Measurements from ENCODE around the gene CHP2.
"Not testable (repeated sequence)": the region's sequence is repeated elsewhere in the genome, so short reads cannot be mapped to it uniquely, and the experiment has no call there.

CHP2 gene

GRCh38 chr16:23754594-23755483 is at the start of gene CHP2:
Gene CHP2, plus strand, starts transcription at chr16:23755026. Its CDS starts 24 bp downstream, at chr16:23755050.
- no peak for DNase-seq (ENCODE audit: low read depth in 2 of 2)

GRCh38 chr16:23705517-23705902 is 49.3 kb upstream of the CHP2 start:
- DNase-seq (ENCODE audit: low read depth in 2 of 2), result no peak

GRCh38 chr16:23706439-23706838 is 48.4 kb upstream of the CHP2 start:
- DNase-seq (ENCODE audit: low read depth in 2 of 2), result no peak

- DNase-seq (ENCODE audit: low read depth in 2 of 2), result no peak
These were observed 45.3 kb upstream of the CHP2 start for GRCh38 chr16:23709536-23709935.

- no peak for DNase-seq (ENCODE audit: low read depth in 2 of 2)
These were observed 44.8 kb upstream of the CHP2 start for GRCh38 chr16:23710008-23710407.

GRCh38 chr16:23710504-23710903 is 44.3 kb upstream of the CHP2 start:
- no peak for DNase-seq (ENCODE audit: low read depth in 2 of 2)

- DNase-seq (ENCODE audit: low read depth in 2 of 2), result no peak
These were observed 43.0 kb upstream of the CHP2 start for GRCh38 chr16:23711785-23712184.

- no peak for DNase-seq (ENCODE audit: low read depth in 2 of 2)
These were observed 41.9 kb upstream of the CHP2 start, which contains the start of gene ERN2 for GRCh38 chr16:23712976-23713375. Gene ERN2, minus strand, starts transcription at chr16:23713222. Its CDS starts 35 bp downstream, at chr16:23713187.

GRCh38 chr16:23716484-23716883 is 38.3 kb upstream of the CHP2 start:
- no peak for DNase-seq (ENCODE audit: low read depth in 2 of 2)

- DNase-seq (ENCODE audit: low read depth in 2 of 2), result not testable (repeated sequence)
These were observed 32.1 kb upstream of the CHP2 start for GRCh38 chr16:23722613-23723240.

- no peak for DNase-seq (ENCODE audit: low read depth in 2 of 2)
These were observed 30.6 kb upstream of the CHP2 start for GRCh38 chr16:23724096-23724784.

- no peak for DNase-seq (ENCODE audit: low read depth in 2 of 2)
These were observed 30.1 kb upstream of the CHP2 start for GRCh38 chr16:23724785-23725131.

GRCh38 chr16:23726710-23727109 is 28.1 kb upstream of the CHP2 start:
- no peak for DNase-seq (ENCODE audit: low read depth in 2 of 2)

- DNase-seq (ENCODE audit: low read depth in 2 of 2), result no peak
These were observed 26.7 kb upstream of the CHP2 start for GRCh38 chr16:23728112-23728477.

GRCh38 chr16:23729503-23730424 is 25.1 kb upstream of the CHP2 start:
- no peak for DNase-seq (ENCODE audit: low read depth in 2 of 2)

GRCh38 chr16:23734176-23734893 is 20.5 kb upstream of the CHP2 start:
- DNase-seq (ENCODE audit: low read depth in 2 of 2), result no peak

- not testable (repeated sequence) for DNase-seq (ENCODE audit: low read depth in 2 of 2)
These were observed 17.3 kb upstream of the CHP2 start for GRCh38 chr16:23737423-23738028.

GRCh38 chr16:23739516-23739915 is 15.3 kb upstream of the CHP2 start:
- no peak for DNase-seq (ENCODE audit: low read depth in 2 of 2)

GRCh38 chr16:23741675-23742303 is 13.0 kb upstream of the CHP2 start:
- DNase-seq (ENCODE audit: low read depth in 2 of 2), result no peak

- DNase-seq (ENCODE audit: low read depth in 2 of 2), result no peak
These were observed 12.1 kb upstream of the CHP2 start for GRCh38 chr16:23742766-23743165.
